HuH-7 (cell line): ENCODE data around the gene SLC41A1.

Source experiments
- DNase-seq: peaks from one replicate; pipeline ENCODE4 v3.0.0; 2011; ENCODE audit warnings: low spot score

SLC41A1 gene

GRCh38 chr1:205787287-205787916 lies 25.6 kb downstream of the SLC41A1 start:
- DNase-seq = no peak

DNA sequence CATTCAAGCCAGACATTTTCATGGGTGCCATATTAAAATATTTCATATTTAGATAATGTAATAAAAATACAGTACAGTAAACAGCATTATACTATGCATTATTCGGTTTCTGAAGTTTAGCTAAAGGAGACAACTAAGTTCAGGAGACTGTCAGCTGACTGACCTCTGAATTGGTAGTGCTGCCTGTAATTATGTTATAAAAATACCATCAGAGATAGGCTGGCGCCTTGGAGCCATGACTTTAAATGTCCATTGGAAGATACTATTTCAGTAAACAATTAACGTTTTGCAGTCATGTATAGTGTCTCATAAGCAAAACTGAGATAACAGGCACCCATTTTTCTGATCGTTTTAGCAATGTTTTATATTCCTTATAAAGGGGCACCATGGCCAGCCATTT lies 26.4 kb downstream of the SLC41A1 start:
- no peak for DNase-seq

DNA sequence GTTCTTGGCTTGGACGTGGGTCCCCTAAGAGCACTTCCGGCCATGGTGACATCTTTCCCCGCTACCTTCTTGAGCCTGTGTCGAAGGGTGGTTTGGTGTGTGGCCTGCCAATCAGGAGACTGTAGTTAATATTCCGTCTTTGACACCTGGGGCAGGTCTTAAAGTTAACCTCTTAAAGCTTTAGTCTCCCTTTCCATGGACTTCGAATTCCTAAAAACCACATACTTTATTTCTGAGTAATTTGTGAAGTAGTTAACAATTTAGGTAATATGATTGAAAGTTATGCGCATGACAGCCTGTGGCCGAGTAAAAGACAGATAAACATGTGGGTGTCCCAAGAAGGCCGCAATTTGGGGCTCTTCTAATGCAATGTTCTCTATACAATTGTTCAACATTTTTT lies 27.6 kb downstream of the SLC41A1 start:
- DNase-seq = no peak

DNA sequence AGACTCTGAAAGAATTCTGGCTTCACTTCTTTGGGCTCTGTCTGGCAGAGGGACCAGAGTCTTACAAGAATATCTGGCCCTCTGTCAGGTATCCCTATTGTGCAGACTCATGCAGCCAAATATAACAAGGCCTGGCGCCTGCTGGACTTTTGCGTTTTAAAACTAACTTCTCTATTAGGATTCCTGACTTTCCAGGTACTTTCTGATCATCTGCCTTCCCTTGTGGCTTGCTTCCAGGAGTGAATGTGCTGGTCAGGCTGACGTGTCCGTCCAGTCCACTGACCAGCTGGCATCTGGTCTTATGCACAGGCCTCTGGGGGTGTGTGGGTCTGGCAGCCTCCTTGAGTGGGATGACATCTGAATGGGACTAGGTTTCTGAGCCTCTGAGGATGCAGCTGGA lies 29.1 kb downstream of the SLC41A1 start:
- no peak for DNase-seq

- no peak for DNase-seq
Measured at GRCh38 chr1:205783433-205783795, 29.6 kb downstream of the SLC41A1 start.

GRCh38 chr1:205782627-205783432 lies 30.2 kb downstream of the SLC41A1 start:
- no peak for DNase-seq

DNA sequence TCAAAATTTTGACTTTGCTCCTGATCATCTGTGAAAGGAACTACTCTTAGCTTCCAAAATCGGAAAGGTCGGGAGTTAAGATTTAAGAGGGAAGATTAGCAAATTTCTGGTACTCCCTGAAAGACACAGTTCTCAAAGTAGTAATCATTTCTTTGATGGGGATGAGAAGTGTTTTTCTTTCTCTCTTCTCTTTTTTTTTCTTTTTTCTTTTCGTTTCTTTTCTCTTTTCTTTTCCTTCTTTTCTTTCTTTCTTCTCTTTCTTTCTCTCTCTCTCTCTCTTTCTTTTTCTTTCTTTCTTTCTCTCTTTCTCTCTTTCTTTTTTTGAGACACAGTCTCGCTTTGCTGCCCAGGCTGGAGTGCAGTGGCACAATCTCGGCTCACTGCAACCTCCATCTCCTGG lies 32.7 kb downstream of the SLC41A1 start:
- DNase-seq = no peak

DNA sequence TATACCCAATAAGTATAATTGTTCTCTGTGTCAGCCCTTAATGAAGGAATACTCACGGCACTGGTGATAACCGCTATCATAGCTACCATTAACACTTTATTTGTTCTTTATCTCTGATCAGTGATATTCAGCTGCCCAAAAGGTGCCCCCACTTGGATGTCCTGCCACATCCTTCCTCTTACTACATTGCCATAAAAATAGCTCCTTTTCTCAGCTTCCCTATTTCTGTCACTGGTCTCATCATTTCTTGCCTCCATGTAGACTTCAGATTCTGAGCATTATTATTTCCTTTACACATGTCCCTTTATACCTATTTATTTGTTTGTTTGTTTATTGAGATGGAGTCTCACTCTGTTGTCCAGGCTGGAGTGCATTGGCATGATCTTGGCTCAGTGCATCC lies 35.0 kb downstream of the SLC41A1 start:
- no peak for DNase-seq

GRCh38 chr1:205775717-205776056 lies 37.3 kb downstream of the SLC41A1 start:
- no peak for DNase-seq

GRCh38 chr1:205775015-205775716 lies 37.8 kb downstream of the SLC41A1 start, which contains the start of gene RAB29:
Gene RAB29 (minus strand): TSS chr1:205775482. CDS start chr1:205774956, 526 bp downstream.
- DNase-seq = peak; percentile 69

DNA sequence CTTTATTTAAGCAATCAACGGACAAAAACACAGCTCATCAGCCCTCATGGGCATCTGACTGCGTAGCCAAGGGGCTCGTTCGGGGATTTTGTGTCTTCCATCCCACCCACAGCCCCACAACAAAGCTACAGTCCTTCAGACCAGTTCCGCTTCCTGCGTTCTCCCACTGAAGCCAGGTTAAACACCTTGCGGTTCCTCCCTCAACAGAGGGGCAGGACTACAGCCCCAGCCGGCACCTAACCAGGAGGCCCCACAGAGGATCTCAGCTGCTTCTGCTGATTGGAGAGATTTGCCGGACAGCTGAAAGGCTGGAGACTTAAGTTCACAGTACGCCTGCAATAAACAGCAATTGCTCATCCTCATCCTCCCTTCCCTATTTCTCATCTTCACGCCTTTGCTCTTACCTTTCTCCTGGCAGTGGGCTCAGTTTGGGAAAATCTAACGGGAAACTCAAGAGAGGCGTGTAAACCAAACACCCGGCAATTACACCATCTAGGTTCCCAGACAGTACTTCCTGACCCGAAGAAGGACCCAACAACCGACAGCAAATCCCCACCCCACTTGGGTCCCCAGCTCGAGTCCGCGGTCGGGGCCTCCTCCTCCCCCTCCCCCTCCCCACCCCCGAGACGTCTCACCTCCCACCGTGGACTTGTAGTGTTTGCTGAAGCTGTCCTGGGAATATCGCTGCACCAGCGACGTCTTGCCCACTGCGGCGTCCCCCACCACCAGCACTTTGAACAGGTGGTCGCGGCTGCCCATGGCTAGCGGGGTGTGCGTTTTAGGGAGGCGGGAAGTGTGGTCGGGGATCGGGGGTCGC lies 38.6 kb downstream of the SLC41A1 start:
- DNase-seq = peak; percentile 42

DNA sequence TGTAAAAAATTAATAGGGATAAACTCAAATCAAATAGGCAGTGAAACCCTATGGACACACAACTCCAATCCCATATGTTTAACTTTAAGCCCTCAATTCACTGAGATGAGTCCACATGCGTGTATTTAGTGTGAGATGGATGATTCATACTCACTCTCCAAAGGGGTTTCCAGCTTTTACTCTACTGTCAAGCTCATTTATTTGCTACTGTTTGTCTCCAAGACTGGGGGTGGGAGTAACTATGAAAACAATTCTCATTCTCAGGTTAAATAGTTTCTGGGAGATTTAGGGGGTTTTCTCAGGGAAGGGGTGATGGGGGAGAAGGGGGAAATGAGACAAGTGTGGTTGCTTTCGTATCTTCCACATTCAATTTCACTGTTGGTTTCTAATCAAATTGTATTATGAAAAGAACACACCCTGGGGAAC lies 40.4 kb downstream of the SLC41A1 start:
- no peak for DNase-seq

DNA sequence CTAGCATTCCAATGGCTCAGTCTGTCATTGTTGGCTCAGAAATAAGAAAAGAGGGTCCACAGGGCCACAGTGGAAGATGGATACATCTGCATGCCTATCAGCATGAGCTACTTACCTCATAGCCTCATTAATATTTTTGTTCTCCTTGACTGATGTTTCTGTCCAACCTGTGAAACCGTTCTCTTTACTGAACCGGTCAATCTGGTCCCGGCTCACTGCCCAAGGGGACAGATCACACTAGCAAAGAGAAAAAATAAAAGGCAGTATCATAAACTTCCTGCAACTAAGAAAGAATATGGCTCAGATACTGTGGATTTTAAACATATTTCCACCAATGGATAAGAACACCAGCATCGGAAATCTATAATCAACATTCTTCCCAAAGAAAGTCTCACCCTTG lies 42.4 kb downstream of the SLC41A1 start:
- no peak for DNase-seq

GRCh38 chr1:205769641-205770365 lies 43.2 kb downstream of the SLC41A1 start:
- DNase-seq = no peak

DNA sequence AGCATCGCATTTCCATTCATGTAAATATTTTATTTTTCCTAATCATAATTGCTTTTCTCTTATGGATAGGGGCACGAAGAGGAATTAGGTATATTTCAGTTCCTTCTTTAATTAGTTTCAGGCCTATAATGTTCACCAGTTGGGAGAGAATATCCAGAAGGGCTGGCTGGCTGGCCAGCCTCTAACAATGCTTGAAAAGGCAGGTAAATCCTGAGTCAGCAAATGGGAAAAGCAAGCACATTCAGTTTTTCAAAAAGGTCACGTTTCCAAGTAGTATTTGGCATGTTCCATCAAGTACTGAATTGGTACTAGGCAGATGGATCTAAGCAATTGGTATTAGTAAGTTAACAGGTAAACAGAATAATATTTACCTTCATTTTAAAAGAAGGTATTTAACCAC lies 45.8 kb downstream of the SLC41A1 start:
- DNase-seq = no peak

GRCh38 chr1:205766570-205766969 lies 46.4 kb downstream of the SLC41A1 start:
- no peak for DNase-seq

GRCh38 chr1:205766038-205766437 lies 47.0 kb downstream of the SLC41A1 start:
- DNase-seq = no peak

GRCh38 chr1:205764578-205764977 lies 48.4 kb downstream of the SLC41A1 start:
- no peak for DNase-seq

- DNase-seq = no peak
Measured at GRCh38 chr1:205763980-205764379, 49.0 kb downstream of the SLC41A1 start.

DNA sequence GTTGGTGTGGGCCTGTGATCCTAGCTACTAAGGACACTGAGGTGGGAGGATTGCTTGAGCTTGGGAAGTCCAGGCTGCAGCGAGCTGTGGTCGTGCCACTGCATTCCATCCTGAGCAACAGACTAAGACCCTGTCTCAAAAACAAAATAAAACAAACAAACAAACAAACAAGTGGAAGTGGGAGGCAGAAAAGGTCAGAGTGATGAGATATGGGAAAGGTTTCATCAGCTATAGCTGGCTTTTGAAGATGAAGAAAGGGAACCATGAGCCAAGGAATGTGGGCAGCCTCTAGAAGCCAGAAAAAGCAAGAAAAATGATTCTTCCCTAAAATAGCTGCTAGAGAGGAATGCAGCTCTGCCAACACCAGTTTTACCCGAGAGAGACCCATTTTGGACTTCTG lies 52.4 kb downstream of the SLC41A1 start:
- no peak for DNase-seq

- no peak for DNase-seq
Measured at GRCh38 chr1:205756552-205756951, 56.4 kb downstream of the SLC41A1 start.

- no peak for DNase-seq
Measured at GRCh38 chr1:205754857-205755256, 58.1 kb downstream of the SLC41A1 start.
